GM19099 (cell line): Measurements from ENCODE around the gene SHISA7.

Source experiments
- POLR2A ChIP-seq: IDR thresholded peaks from 3 replicates; pipeline ENCODE4 v1.6.1; 2011; ENCODE audit warnings: low read depth; ENCODE audit not compliant: insufficient read length; ENCODE audit errors: extremely low read depth

Gene SHISA7

DNA sequence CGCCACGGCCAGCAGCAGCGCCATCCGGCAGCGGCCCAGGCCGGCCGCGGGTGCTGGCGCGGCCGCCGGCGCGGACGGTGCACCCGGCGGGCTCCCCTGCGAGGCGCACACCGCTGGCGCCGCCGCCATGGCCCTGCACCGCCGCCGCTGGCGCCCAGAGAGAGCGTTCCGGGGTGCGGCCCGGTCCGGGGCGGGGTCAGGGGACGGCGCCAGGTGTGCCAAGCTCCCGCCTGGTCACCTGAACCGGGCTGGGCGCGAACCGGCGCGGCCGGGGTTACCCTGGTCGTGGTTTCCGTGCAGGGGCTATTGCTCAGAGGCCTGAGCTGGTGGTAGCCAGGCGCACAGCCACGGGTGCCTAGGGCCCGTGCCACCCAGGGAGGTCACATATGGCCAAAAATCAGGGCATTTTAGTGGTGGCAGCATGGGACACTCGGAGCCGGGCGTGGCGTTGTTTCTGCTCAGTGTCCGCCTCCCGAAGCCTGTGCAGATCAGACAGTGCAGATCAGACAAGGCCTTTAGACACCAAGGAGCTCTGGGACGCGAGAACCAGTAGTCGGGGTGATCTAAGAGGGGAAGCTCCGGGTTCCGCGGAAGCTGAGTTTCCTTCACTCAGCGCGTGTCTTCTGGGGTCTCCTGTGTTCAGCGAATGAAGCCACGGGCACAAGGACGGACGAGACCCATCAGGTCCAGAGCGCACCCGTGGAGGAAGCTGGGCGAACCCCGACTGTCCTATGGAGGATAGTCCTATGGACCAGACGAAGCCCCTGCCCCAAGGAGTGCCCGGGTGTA is 58.8 kb downstream of the SHISA7 start, which contains the start of gene TMEM238:
TMEM238 (minus strand) TSS at position 162 of the 789 bp plus-strand sequence; CDS start at position 129, 33 bp downstream.
- peak; percentile 51 for TF ChIP-seq POLR2A

- TF ChIP-seq POLR2A = no peak
These were observed 59.6 kb downstream of the SHISA7 start for GRCh38 chr19:55383279-55384130.

DNA sequence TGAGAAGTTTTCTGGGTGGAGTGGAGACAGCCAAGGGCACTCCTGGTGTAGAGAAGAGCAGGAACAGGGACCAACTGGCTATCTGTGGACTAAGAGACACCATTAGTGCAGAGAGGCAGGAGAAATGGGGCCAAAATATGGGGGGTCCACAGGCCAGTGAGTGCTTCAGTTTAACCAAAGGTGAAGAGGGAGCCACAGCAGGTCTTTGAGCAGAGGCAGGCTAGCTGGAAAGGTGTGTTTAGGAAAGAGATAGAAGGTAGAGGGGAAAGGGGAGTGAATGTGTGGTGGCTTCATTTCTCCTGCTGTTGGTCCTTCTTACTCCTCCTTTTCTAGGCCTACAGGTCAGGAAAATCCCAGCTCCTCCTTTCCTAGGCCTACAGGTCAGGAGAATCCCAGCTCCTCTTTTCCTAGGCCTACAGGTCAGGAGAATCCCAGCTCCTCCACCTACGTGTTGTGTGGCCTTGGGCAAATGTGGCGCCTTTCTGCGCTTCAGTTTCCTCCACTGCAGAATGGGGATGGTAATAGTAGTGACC is 60.5 kb downstream of the SHISA7 start:
- TF ChIP-seq POLR2A = no peak

DNA sequence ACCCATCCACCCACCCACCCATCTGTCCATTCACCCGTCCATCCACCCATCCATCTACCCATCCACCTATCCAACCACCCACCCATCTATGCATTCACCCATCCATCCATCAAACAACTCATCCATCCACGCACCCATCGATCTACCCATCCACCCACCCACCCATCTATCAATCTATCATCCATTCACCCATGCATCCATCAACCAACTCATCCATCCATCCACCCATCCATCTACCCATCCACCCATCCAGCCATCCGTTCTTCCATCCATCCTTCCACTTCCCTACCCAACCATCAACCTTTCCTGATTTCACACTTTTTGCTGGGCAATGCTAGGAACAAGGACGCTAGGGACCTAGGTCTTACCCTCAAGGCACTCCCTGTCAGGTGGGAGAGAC is 61.1 kb downstream of the SHISA7 start:
- TF ChIP-seq POLR2A = no peak

DNA sequence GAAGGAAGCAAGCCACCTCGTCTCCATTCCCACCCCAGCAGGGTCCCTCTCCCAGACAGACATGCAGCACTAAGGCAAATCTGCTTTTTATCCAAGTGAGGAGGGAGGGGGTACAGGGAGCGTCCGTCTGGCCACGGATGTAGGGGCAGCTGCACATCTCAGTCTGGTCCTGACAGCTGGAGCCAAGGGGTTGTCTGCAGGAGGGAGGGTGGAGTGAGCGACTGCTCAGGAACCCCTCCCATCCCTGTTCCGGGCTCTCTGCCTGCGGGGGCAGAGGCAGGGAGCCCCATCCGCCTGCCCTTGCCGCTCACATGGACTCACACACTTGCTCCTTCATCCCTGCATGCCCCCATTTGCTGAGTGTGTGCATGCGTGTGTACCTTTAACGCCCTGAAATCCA is 63.9 kb downstream of the SHISA7 start:
- TF ChIP-seq POLR2A = no peak
